Limb (tissue), 2 donors: ENCODE results near the gene IL37.
"Not testable (repeated sequence)": the region's sequence is repeated elsewhere in the genome, so short reads cannot be mapped to it uniquely, and the experiment has no call there.

Experiments used
- DNase-seq, 2 donors: peaks; one replicate each; pipeline ENCODE4 v3.0.0-alpha.2; 2016; ENCODE audit errors: extremely low spot score in 2 of 2

Gene IL37

GRCh38 chr2:112921982-112922381 is 11.0 kb downstream of the IL37 start:
- DNase-seq, result no peak

DNA sequence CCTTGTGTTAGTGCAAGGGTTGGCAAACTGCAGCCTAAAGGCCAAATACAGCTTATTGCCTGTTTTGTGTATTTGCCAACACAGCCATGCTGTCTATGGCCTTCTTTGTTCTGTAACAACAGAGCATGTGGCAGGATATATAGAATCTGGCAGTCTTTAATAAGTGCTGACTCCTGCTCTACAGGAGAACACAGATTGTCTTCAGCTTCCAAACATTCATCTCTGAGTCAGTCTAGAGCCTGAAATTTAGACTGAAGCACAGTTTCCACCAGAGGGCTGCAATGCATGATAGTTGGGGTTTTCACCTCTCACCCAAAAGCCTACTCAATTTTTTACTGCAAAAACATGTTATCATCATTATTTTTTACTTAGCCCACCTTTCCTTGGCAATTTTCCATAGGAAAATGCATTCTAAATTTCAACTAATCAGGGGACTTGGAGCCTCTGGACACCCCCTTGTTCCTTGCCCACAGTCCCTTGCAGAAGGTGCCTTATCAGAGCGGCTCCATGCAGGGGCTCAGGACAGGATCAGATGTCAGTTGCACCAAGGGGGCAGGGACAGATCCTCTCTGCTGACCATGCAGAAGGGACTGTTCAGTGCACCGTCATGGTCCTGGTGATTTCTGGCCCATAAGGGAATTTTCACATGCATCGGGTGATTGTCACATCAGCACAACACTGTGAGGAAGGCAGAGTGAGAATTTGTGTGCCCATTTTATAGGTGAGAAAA is 12.4 kb downstream of the IL37 start:
- DNase-seq, result no peak

DNA sequence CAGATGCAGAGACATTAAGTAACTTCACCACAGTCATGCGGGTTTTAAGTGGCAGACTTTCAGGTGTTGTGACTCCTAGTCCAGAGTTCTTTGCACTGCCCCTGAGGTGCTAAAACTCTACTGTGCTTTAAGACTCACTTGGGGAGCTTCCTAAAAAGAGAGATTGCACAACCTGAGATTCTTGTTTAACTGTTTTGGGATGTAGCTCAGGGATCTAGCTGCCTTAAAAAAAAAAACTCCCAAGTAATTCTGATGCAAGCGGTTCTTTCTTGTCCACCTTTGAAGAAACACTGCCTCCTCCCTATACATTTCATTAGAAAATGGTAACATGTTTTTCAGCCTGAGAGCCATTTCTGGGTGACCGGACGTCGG is 13.0 kb downstream of the IL37 start:
- DNase-seq, result no peak

DNA sequence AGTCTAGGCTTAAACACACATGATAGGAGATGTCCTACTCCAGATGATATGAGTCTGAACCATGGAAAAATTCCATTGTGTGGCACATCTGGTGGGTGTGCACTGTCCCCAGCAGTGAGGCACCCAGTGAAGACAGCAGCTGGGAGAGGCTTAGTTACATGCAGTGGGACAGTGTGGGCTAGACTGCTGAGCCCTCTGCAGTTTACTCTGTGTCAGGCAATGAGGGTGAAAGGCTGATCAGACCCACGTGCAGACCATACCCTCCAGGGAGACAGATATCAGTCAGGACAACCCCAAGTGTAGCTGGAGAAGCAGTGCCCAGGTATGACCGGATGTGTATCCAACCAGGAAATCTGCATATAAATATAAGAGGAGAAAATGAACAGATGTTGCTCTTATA is 13.4 kb downstream of the IL37 start:
- DNase-seq, result no peak

GRCh38 chr2:112924821-112925220 is 13.9 kb downstream of the IL37 start:
- no peak for DNase-seq

DNA sequence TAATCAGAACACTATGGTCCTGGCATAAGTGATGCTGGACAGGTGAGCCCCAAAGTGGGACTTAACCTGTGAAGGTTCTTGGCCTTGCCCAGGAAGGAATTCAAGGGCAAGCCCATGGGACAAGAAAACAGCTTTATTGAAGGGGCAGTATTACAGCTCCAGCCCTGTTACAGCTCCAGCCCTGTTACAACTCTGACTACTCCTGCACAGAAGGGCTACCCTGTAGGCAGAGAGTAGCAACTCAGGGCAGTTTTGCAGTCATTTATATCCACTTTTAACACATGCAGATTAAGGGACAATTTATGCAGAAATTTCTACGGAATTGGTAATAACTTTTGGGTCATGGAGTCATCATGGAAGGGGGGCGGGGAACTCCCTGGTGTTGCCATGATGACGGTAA is 15.7 kb downstream of the IL37 start:
- DNase-seq, result no peak

DNA sequence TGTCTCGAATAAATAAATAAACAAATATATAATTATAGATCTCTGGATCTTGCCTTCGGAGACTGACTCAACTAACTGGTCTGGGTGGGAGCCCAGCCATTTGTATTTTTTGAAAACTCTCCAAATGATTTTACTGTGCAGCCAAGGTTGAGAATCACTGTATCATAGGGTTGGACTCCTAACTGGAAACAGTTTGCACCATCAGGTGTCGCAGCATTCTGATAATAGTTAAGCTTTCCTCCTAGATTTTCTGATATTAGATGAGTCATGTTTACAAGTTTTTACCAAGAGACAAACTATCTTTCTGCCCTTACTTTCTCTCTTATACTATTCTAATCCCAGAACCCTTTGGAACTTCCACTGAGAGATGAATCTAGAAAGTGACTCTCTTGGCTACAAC is 16.8 kb downstream of the IL37 start:
- DNase-seq, result no peak

- no peak for DNase-seq
These were observed 22.3 kb downstream of the IL37 start for GRCh38 chr2:112933261-112933660.

DNA sequence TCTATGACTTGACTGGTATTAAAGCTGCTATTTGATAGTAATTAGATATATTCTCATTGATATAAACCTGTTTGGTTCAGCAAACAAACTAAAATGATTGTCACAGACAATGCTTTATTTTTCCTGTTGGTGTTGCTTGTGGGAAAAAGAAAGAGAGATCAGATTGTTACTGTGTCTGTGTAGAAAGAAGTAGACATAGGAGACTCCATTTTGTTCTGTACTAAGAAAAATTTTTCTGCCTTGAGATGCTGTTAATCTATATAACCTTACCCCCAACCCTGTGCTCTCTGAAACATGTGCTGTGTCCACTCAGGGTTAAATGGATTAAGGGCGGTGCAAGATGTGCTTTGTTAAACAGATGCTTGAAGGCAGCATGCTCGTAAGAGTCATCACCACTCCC is 23.2 kb downstream of the IL37 start:
- DNase-seq, result not testable (repeated sequence)

- DNase-seq, result no peak
These were observed 25.9 kb downstream of the IL37 start for GRCh38 chr2:112936927-112937232.

- no peak for DNase-seq
These were observed 27.9 kb downstream of the IL37 start for GRCh38 chr2:112938904-112939303.

DNA sequence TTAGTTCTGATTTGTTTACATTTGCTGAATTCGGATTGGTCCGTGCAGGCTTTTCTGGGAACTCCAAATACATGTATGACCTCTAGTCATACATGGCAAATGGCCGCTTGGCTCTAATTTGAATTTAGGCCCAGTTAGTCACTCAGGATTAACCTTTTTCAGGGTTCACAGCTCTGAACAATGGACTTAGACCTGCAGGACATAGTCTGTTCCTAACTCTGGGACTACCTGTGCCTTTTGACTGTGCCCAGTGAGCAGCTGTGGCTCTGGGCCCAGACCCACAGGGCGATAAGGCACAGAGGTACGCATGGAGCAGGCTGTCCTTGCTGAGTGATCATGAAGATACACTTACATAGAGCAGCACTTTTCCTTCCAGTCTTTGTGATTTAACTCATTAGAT is 28.5 kb downstream of the IL37 start:
- no peak for DNase-seq

- no peak for DNase-seq
These were observed 30.1 kb downstream of the IL37 start for GRCh38 chr2:112940859-112941625.

GRCh38 chr2:112941753-112942653 is 31.0 kb downstream of the IL37 start:
- DNase-seq, result peak; percentile 44 to 76

GRCh38 chr2:112942654-112943002 is 31.7 kb downstream of the IL37 start:
- DNase-seq, result no peak

DNA sequence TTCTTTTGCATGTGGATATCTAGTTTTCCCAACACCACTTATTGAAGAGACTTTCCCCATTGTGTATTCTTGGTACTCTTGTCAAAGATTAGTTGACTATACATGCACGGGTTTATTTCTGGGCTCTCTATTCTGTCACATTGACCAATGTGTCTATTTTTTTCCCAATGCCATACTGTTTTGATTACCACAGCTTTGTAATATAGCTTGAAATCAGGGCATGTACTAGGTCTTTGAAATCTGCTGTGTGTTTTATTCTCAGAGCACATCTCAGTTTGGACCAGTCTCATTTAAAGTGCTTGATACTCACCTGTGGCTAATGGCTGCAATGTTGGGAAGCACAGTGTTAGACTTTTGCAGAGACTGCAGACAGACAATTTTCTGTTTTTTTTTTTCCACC is 34.0 kb downstream of the IL37 start:
- DNase-seq, result no peak

DNA sequence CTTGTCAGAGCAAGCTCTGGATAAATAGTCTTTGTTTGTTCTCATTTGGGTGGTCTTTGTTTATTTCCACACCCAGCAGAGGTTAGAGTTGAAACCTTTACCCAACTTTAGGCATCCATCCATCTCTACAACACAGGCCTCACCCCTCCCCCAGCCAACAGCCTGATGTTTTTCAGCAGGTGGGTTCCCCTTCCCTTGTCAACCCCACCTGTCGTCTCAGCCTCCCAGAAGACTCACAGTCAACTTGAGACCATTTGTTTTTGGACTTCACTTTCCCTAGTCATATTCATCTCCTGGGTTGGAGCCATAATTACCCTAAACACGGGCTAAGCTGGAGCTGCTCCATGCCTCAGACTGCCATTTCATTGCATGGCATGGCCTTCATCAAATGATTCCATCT is 35.1 kb downstream of the IL37 start:
- no peak for DNase-seq

- no peak for DNase-seq
These were observed 36.4 kb downstream of the IL37 start for GRCh38 chr2:112947374-112947773.

- no peak for DNase-seq
These were observed 38.5 kb downstream of the IL37 start for GRCh38 chr2:112949456-112949855.

GRCh38 chr2:112954364-112954763 is 43.4 kb downstream of the IL37 start:
- DNase-seq, result no peak

DNA sequence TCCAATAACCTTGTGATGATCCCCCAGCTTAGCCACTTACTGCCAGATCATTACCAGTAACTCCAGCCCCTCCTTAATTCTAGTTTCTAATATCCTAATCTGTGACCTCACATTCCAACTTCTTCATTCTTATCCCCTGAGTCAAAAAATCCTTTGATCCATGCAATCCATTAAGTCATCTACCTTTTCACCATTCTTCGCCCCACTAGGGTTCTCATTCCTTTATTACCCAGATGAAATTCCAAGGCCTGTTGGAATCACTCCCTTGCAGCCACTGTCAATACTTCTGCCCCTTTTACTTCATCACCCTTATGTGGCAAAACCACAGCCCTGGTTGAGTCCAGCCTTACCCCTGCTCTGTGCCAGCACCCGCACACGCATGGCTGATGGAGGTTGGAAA is 46.5 kb downstream of the IL37 start:
- DNase-seq, result no peak

GRCh38 chr2:112958428-112959108 is 47.6 kb downstream of the IL37 start:
- DNase-seq, result peak; percentile 46 to 48
